A549 (cell line): ENCODE data around the gene QRICH2. TPM values are rescaled to one million over a fixed set of nuclear protein-coding genes. Genes with fewer than 3 reads are reported as not detected.

Experiments
- ATAC-seq, 2 experiments: fragments of 200-7000 bp in 1 of 2; fragments of >200 bp in 1 of 2; cut with Nextera tagmentation in 1 of 2; cut with Tn5 transposase in 1 of 2; 3 replicates each; pipeline versions ENCODE4 v1.8.0 to v1.9.1; 2018 to 2020; ENCODE audit warnings: mild to moderate bottlenecking in 1 of 2, moderate library complexity in 1 of 2
- CTCF ChIA-PET: fragments of 300-600 bp; sonication (Branson Sonifier 250); formaldehyde crosslinking; extraction: SDS; loops from one replicate; lab custom pipeline; 2021; ENCODE audit warnings: antibody characterized with exemption, inconsistent platforms; lab: Yijun Ruan, JAX
- POLR2A ChIA-PET: fragments of 350-600 bp; formaldehyde crosslinking; extraction: SDS; loops from one replicate; lab custom pipeline; 2021; ENCODE audit warnings: antibody characterized with exemption, inconsistent platforms; lab: Yijun Ruan, JAX
- DNase-seq, 2 experiments: peaks; one replicate each; pipeline versions ENCODE4 v3.0.0 to v3.0.0-alpha.2; 2011 to 2016; ENCODE audit warnings: low read depth in 1 of 2, low spot score in 1 of 2
- FAIRE-seq: peaks from 2 replicates; lab custom pipeline; 2011; peaks lifted over from hg19 to GRCh38; lab: Jason Lieb, UNC
- H3K27ac ChIP-seq, 2 experiments: fragments of >200 bp; sonication (Bioruptor Twin); formaldehyde crosslinking; 3 replicates each; pipeline ENCODE4 v1.5.1; 2016 to 2017
- H3K4me1 ChIP-seq: fragments of >200 bp; sonication (Bioruptor Twin); formaldehyde crosslinking; 3 replicates; pipeline ENCODE4 v1.6.1; 2016
- H3K4me2 ChIP-seq: fragments of >200 bp; sonication (Bioruptor Twin); formaldehyde crosslinking; 3 replicates; pipeline ENCODE4 v1.6.1; 2016
- H3K4me3 ChIP-seq: fragments of >200 bp; sonication (Bioruptor Twin); formaldehyde crosslinking; 3 replicates; pipeline ENCODE4 v1.5.1; 2016
- H3K9me3 ChIP-seq: fragments of >200 bp; sonication (Bioruptor Twin); formaldehyde crosslinking; 3 replicates; pipeline ENCODE4 v1.6.1; 2016
- BHLHE40 ChIP-seq: IDR thresholded peaks from 2 replicates; pipeline ENCODE4 v1.6.1; 2012; ENCODE audit warnings: low read depth, low read length, inconsistent platforms
- CEBPB ChIP-seq, 2 experiments: fragments of >200 bp in 1 of 2; sonication (Bioruptor Twin) in 1 of 2; formaldehyde crosslinking in 1 of 2; IDR thresholded peaks; 2 replicates each; pipeline ENCODE4 v1.6.1; 2012 to 2016
- CHD2 ChIP-seq: fragments of 150-350 bp; IDR thresholded peaks from 2 replicates; pipeline ENCODE4 v1.6.1; 2014; ENCODE audit warnings: low read length; ENCODE audit not compliant: partially characterized antibody
- CTCF ChIP-seq: fragments of >200 bp; sonication (Bioruptor Twin); formaldehyde crosslinking; IDR thresholded peaks from 3 replicates; pipeline ENCODE4 v1.5.1; 2016
- EP300 ChIP-seq, 2 experiments: fragments of >200 bp; sonication (Bioruptor Twin); formaldehyde crosslinking; IDR thresholded peaks; 2 replicates in 1 of 2; 3 replicates in 1 of 2; pipeline ENCODE4 v1.6.1; 2016 to 2017
- FOXS1 ChIP-seq: fragments of 250-450 bp; sonication (Bioruptor Pico); IDR thresholded peaks from 2 replicates; pipeline ENCODE4 v1.5.0; 2020; ENCODE audit warnings: mild to moderate bottlenecking, moderate library complexity
- HDAC2 ChIP-seq: fragments of 200-600 bp; sonication (generic); IDR thresholded peaks from 2 replicates; pipeline ENCODE4 v1.6.1; 2016
- HES2 ChIP-seq: fragments of >200 bp; sonication (Bioruptor Twin); formaldehyde crosslinking; IDR thresholded peaks from 2 replicates; pipeline ENCODE4 v1.6.1; 2016
- HEYL ChIP-seq: fragments of 250-450 bp; sonication (Bioruptor Pico); IDR thresholded peaks from 2 replicates; pipeline ENCODE4 v1.8.0; 2021; ENCODE audit warnings: mild to moderate bottlenecking, moderate library complexity
- HOXB13 ChIP-seq: fragments of 250-450 bp; sonication (Bioruptor Pico); IDR thresholded peaks from 2 replicates; pipeline ENCODE4 v1.5.0; 2020; ENCODE audit warnings: low read depth, mild to moderate bottlenecking, moderate library complexity
- MAX ChIP-seq: IDR thresholded peaks from 2 replicates; pipeline ENCODE4 v1.6.1; 2012
- MAZ ChIP-seq: fragments of 150-350 bp; IDR thresholded peaks from 2 replicates; pipeline ENCODE4 v1.6.1; 2014; ENCODE audit warnings: antibody characterized with exemption, low read depth, low read length, borderline replicate concordance
- MYC ChIP-seq: IDR thresholded peaks from 2 replicates; pipeline ENCODE4 v1.6.1; 2012; ENCODE audit warnings: mild to moderate bottlenecking, inconsistent platforms, low read length, improper control_type of control experiment, borderline replicate concordance
- NFE2L2 ChIP-seq: fragments of 150-350 bp; conservative IDR thresholded peaks from 2 replicates; pipeline ENCODE4 v1.6.1; 2014; ENCODE audit warnings: low read length
- NR3C1 ChIP-seq: fragments of >200 bp; sonication (Bioruptor Twin); formaldehyde crosslinking; IDR thresholded peaks from 3 replicates; pipeline ENCODE4 v1.6.1; 2017
- PBX3 ChIP-seq: IDR thresholded peaks from 2 replicates; pipeline ENCODE4 v1.6.1; 2012
- POLR2A ChIP-seq: IDR thresholded peaks from 2 replicates; pipeline ENCODE4 v1.6.1; 2012; ENCODE audit warnings: mild to moderate bottlenecking, low read length
- RAD21 ChIP-seq, 2 experiments: fragments of >200 bp in 1 of 2; sonication (Bioruptor Twin) in 1 of 2; formaldehyde crosslinking in 1 of 2; IDR thresholded peaks in 1 of 2; conservative IDR thresholded peaks in 1 of 2; 2 replicates in 1 of 2; 3 replicates in 1 of 2; pipeline ENCODE4 v1.6.1; 2012 to 2018; ENCODE audit warnings: inconsistent platforms in 1 of 2
- SMC3 ChIP-seq: fragments of >200 bp; sonication (Bioruptor Twin); formaldehyde crosslinking; IDR thresholded peaks from 3 replicates; pipeline ENCODE4 v1.6.1; 2018; ENCODE audit warnings: inconsistent platforms
- SREBF2 ChIP-seq: fragments of 450-650 bp; IDR thresholded peaks from 2 replicates; pipeline ENCODE4 v1.6.1; 2014; ENCODE audit warnings: mild to moderate bottlenecking, moderate library complexity
- TP53 ChIP-seq: fragments of 250-450 bp; sonication (Bioruptor Pico); IDR thresholded peaks from 2 replicates; pipeline ENCODE4 v1.5.0; 2021; ENCODE audit warnings: mild to moderate bottlenecking, moderate library complexity
- WGBS: methylation state at CpG from one replicate; pipeline ENCODE4 v1.1.6; 2017; ENCODE audit errors: missing lambda C conversion rate; 5-methylcytosine and 5-hydroxymethylcytosine counted together
- polyA plus RNA-seq, 4 experiments: library from polyadenylated mRNA; depleted of rRNA in 3 of 4; stranded (reverse); fragments of >200 nt; fragmentation: RNase III in 1 of 4; extraction: RNeasy Plus Mini Kit Qiagen cat#74134 plus additional on column Dnase treatment in 1 of 4; gene quantifications; 2 replicates in 3 of 4; 3 replicates in 1 of 4; pipeline ENCODE4 v1.2.3, GENCODE V29; 2011 to 2017

The QRICH2 gene
- polyA plus RNA-seq, 2 of the 4 experiments (the other 2 are of a cell fraction): 0.57 to 0.88 TPM

- Histone ChIP-seq H3K4me3 (no peak overlapping the region), H3K4me2 (no peak overlapping the region), H3K9me3 (no peaks in the 10 kb centered on the region), H3K27ac (peak overlapping the region; percentile 2 to 26; a peak in 3 of 6 replicates), H3K4me1 (peaks cover 17% of the 10 kb centered on the region)
- no peak for TF ChIP-seq HES2
- no peak for TF ChIP-seq MAZ
- TF ChIP-seq FOXS1: no peak
- TF ChIP-seq RAD21 (conservative IDR thresholded peaks at IDR 0.05 in 1 of 2, IDR thresholded peaks at IDR 0.05 in 1 of 2): no peak
- TF ChIP-seq HDAC2: no peak
- TF ChIP-seq NFE2L2: no peak
- TF ChIP-seq EP300 (IDR thresholded peaks at IDR 0.05): no peak
- TF ChIP-seq HOXB13 (CRISPR knock-in tag): no peak
- TF ChIP-seq HEYL: no peak
- TF ChIP-seq TP53 (CRISPR knock-in tag): no peak
- no peak for TF ChIP-seq MYC
- TF ChIP-seq BHLHE40: no peak
- no peak for TF ChIP-seq NR3C1
- TF ChIP-seq POLR2A: no peak
- no peak for TF ChIP-seq SREBF2
- ChIA-PET POLR2A (interaction anchor here (0.6 to 0.8 kb wide), 2 partner anchors 11 to 779 kb away, joined by 3 read pairs; no protein-coding TSS in a partner anchor), CTCF (interaction anchor here (0.7 to 7.8 kb wide), 9 partner anchors 10 to 249 kb away, joined by 3 to 101 read pairs (median 3); no protein-coding TSS in a partner anchor)
- DNase-seq: no peak
- WGBS: 84% methylated on average over 9 of the region's 9 CpGs
- no peak for ATAC-seq
- FAIRE-seq: no peak
Observed at GRCh38 chr17:76262732-76263344, 45.2 kb downstream of the QRICH2 start.

GRCh38 chr17:76261421-76262215 lies 46.5 kb downstream of the QRICH2 start:
- DNase-seq (no peak), ATAC-seq (no peak), FAIRE-seq (no peak)
- ChIA-PET CTCF (interaction anchor here (0.7 to 7.8 kb wide), 7 partner anchors 12 to 247 kb away, joined by 3 to 101 read pairs (median 5); no protein-coding TSS in a partner anchor), POLR2A (interaction anchor here (0.6 kb wide), 1 partner anchor 16 kb away, joined by 3 read pairs; no protein-coding TSS in a partner anchor)
- no peak overlapping the region for H3K27ac ChIP-seq
- TF ChIP-seq PBX3: no peak
- TF ChIP-seq CHD2: no peak
- TF ChIP-seq CEBPB (IDR thresholded peaks at IDR 0.05): no peak
- no peak for TF ChIP-seq CTCF
- TF ChIP-seq MAX: no peak
- no peak for TF ChIP-seq SMC3
- peaks cover 10% of the 10 kb centered on the region for H3K4me1 ChIP-seq
- H3K4me3 ChIP-seq: no peak overlapping the region
- H3K9me3 ChIP-seq: no peaks in the 10 kb centered on the region
- WGBS: 86% methylated on average over 23 of the region's 23 CpGs
- H3K4me2 ChIP-seq: no peak overlapping the region
